Neural crest cell (in vitro differentiated cells): Measurements from ENCODE around the gene MRPL50. TPM values are rescaled to one million over a fixed set of nuclear protein-coding genes. Genes with fewer than 3 reads are reported as not detected.
"Not testable (repeated sequence)": the region's sequence is repeated elsewhere in the genome, so short reads cannot be mapped to it uniquely, and the experiment has no call there.

ENCODE experiments used
- DNase-seq: peaks from one replicate; pipeline ENCODE4 v3.0.0; 2021; ENCODE audit warnings: low read depth, mixed read lengths, low spot score
- H3K27ac Mint-ChIP-seq: one replicate; pipeline ENCODE4 v1.8.0; 2021; ENCODE audit warnings: mild to moderate bottlenecking, mixed read lengths; ENCODE audit not compliant: unreplicated experiment
- H3K27me3 Mint-ChIP-seq: 2 replicates; pipeline ENCODE4 v1.8.0; 2021; ENCODE audit warnings: low read depth, mild to moderate bottlenecking, mixed read lengths
- H3K36me3 Mint-ChIP-seq: 2 replicates; pipeline ENCODE4 v1.8.0; 2021; ENCODE audit warnings: low read depth, mild to moderate bottlenecking, mixed read lengths
- H3K4me1 Mint-ChIP-seq: 2 replicates; pipeline ENCODE4 v1.8.0; 2021; ENCODE audit warnings: mixed read lengths
- H3K4me3 Mint-ChIP-seq: one replicate; pipeline ENCODE4 v1.8.0; 2021; ENCODE audit warnings: mild to moderate bottlenecking, mixed read lengths
- H3K9me3 Mint-ChIP-seq: 2 replicates; pipeline ENCODE4 v1.8.0; 2021; ENCODE audit warnings: mixed read lengths
- CTCF ChIP-seq: fragments of 200-600 bp; sonication (generic); conservative IDR thresholded peaks from 2 replicates; pipeline ENCODE4 v1.5.0; 2021; ENCODE audit warnings: antibody characterized with exemption, mild to moderate bottlenecking
- total RNA-seq: library from RNA; stranded (reverse); gene quantifications from 2 replicates; pipeline ENCODE4 v1.2.1, GENCODE V29; 2021

Gene MRPL50
- total RNA-seq, 1 donor from 2014 or later, result 17.3 TPM

- H3K9me3 Mint-ChIP-seq, result peaks cover 17% of the 10 kb centered on the region
- no peak for DNase-seq
- H3K36me3 Mint-ChIP-seq, result peaks cover 71% of the 10 kb centered on the region
- peak overlapping the region; percentile 100 for H3K27ac Mint-ChIP-seq
- H3K27me3 Mint-ChIP-seq, result no peaks in the 10 kb centered on the region
- no peak for TF ChIP-seq CTCF
- peaks cover 45% of the 10 kb centered on the region for H3K4me1 Mint-ChIP-seq
- peak overlapping the region; percentile 100 for H3K4me3 Mint-ChIP-seq
These were observed 711 bp downstream of the MRPL50 start for GRCh38 chr9:101397746-101398067.

GRCh38 chr9:101394687-101395086, 3.7 kb downstream of the MRPL50 start:
- no peaks in the 10 kb centered on the region for H3K27me3 Mint-ChIP-seq
- no peak for TF ChIP-seq CTCF
- peaks cover 29% of the 10 kb centered on the region for H3K9me3 Mint-ChIP-seq
- no peak overlapping the region for H3K27ac Mint-ChIP-seq
- no peak for DNase-seq
- peaks cover 73% of the 10 kb centered on the region for H3K36me3 Mint-ChIP-seq
- peaks cover 27% of the 10 kb centered on the region for H3K4me1 Mint-ChIP-seq
- peak overlapping the region; percentile 43 for H3K4me3 Mint-ChIP-seq

- DNase-seq, result no peak
- Mint-ChIP-seq H3K27me3 (no peaks in the 10 kb centered on the region), H3K9me3 (peaks cover 25% of the 10 kb centered on the region), H3K4me1 (peaks cover 21% of the 10 kb centered on the region), H3K4me3 (no peak overlapping the region), H3K27ac (no peak overlapping the region), H3K36me3 (peaks cover 80% of the 10 kb centered on the region)
- TF ChIP-seq CTCF, result no peak
These were observed 5.3 kb downstream of the MRPL50 start for GRCh38 chr9:101393135-101393534.

GRCh38 chr9:101388507-101388993, 9.9 kb downstream of the MRPL50 start:
- H3K27me3 Mint-ChIP-seq, result no peaks in the 10 kb centered on the region
- no peak overlapping the region for H3K4me3 Mint-ChIP-seq
- H3K36me3 Mint-ChIP-seq, result peaks cover 69% of the 10 kb centered on the region
- H3K9me3 Mint-ChIP-seq, result peaks cover 27% of the 10 kb centered on the region
- H3K27ac Mint-ChIP-seq, result no peak overlapping the region
- peaks cover 12% of the 10 kb centered on the region for H3K4me1 Mint-ChIP-seq
- no peak for TF ChIP-seq CTCF
- no peak for DNase-seq

- peak; percentile 67 for TF ChIP-seq CTCF
- Mint-ChIP-seq H3K27ac (no peak overlapping the region), H3K36me3 (peaks cover 64% of the 10 kb centered on the region), H3K9me3 (peaks cover 29% of the 10 kb centered on the region), H3K27me3 (no peaks in the 10 kb centered on the region), H3K4me3 (no peak overlapping the region), H3K4me1 (peaks cover 12% of the 10 kb centered on the region)
- no peak for DNase-seq
These were observed 10.4 kb downstream of the MRPL50 start for GRCh38 chr9:101387871-101388506.

- not testable (repeated sequence) for H3K4me3 Mint-ChIP-seq
These were observed 13.4 kb downstream of the MRPL50 start, which contains the start of gene BAAT for GRCh38 chr9:101384873-101385536. Gene BAAT, minus strand, starts transcription at chr9:101385006. Its CDS starts 13,602 bp downstream, at chr9:101371404.

More at GRCh38 chr9:101384873-101385536, 13.4 kb downstream of the MRPL50 start, which contains the start of gene BAAT:
- not testable (repeated sequence) for DNase-seq, H3K27ac Mint-ChIP-seq, H3K27me3 Mint-ChIP-seq
- H3K9me3 Mint-ChIP-seq, result peaks cover 16% of the 10 kb centered on the region
- peaks cover 37% of the 10 kb centered on the region for H3K36me3 Mint-ChIP-seq
- peaks cover 17% of the 10 kb centered on the region for H3K4me1 Mint-ChIP-seq
